Endodermal cell (in vitro differentiated cells): Measurements from ENCODE around the gene RPL22. TPM values are rescaled to one million over a fixed set of nuclear protein-coding genes. Genes with fewer than 3 reads are reported as not detected.

Experiments
- DNase-seq: peaks from one replicate; pipeline ENCODE4 v3.0.0-alpha.2; 2017
- H3K27ac ChIP-seq: 2 replicates; pipeline ENCODE4 v1.5.1; 2013; ENCODE audit warnings: mild to moderate bottlenecking, low read depth, low read length, moderate library complexity
- H3K27me3 ChIP-seq: 2 replicates; pipeline ENCODE4 v1.6.1; 2013; ENCODE audit warnings: mild to moderate bottlenecking, low read length, moderate library complexity; ENCODE audit not compliant: insufficient read depth, control insufficient read depth, poor library complexity, severe bottlenecking
- H3K36me3 ChIP-seq: 2 replicates; pipeline ENCODE4 v1.7.0; 2013; ENCODE audit warnings: mild to moderate bottlenecking, low read length, moderate library complexity; ENCODE audit not compliant: control insufficient read depth, insufficient read depth
- H3K4me1 ChIP-seq: one replicate; pipeline ENCODE4 v1.7.0; 2013; ENCODE audit warnings: low read length; ENCODE audit not compliant: control insufficient read depth, insufficient read depth
- H3K4me3 ChIP-seq: 2 replicates; pipeline ENCODE4 v1.5.1; 2013; ENCODE audit warnings: mild to moderate bottlenecking, low read length, moderate library complexity
- H3K9ac ChIP-seq: 2 replicates; pipeline ENCODE4 v1.6.1; 2013; ENCODE audit warnings: mild to moderate bottlenecking, low read length, moderate library complexity; ENCODE audit not compliant: poor library complexity, severe bottlenecking; ENCODE audit errors: extremely low read depth
- H3K9me3 ChIP-seq: 2 replicates; pipeline ENCODE4 v1.6.1; 2013; ENCODE audit warnings: mild to moderate bottlenecking, low read length, moderate library complexity; ENCODE audit not compliant: control insufficient read depth
- H3K27ac Mint-ChIP-seq: 2 replicates; pipeline ENCODE4 v1.8.0; 2020; ENCODE audit warnings: mixed read lengths
- H3K27me3 Mint-ChIP-seq: 2 replicates; pipeline ENCODE4 v1.8.0; 2021; ENCODE audit warnings: mild to moderate bottlenecking, mixed read lengths; ENCODE audit not compliant: insufficient read depth
- H3K36me3 Mint-ChIP-seq: 2 replicates; pipeline ENCODE4 v1.8.0; 2020; ENCODE audit warnings: low read depth, mixed read lengths
- H3K4me1 Mint-ChIP-seq: 2 replicates; pipeline ENCODE4 v1.8.0; 2020; ENCODE audit warnings: mixed read lengths
- H3K4me3 Mint-ChIP-seq: 2 replicates; pipeline ENCODE4 v1.8.0; 2020; ENCODE audit warnings: mild to moderate bottlenecking, moderate library complexity, mixed read lengths
- H3K9me3 Mint-ChIP-seq: 2 replicates; pipeline ENCODE4 v1.8.0; 2020; ENCODE audit warnings: mild to moderate bottlenecking, mixed read lengths
- CTCF ChIP-seq: fragments of 200-600 bp; sonication (generic); conservative IDR thresholded peaks from 2 replicates; pipeline ENCODE4 v1.5.0; 2021; ENCODE audit warnings: antibody characterized with exemption, mild to moderate bottlenecking
- WGBS, 2 experiments: methylation state at CpG; one replicate each; pipeline versions ENCODE4 v1.1.5 to v1.1.7; 2013; ENCODE audit warnings: missing lambda C conversion rate in 2 of 2, mixed read lengths in 1 of 2; ENCODE audit not compliant: insufficient coverage in 1 of 2, insufficient read length in 1 of 2; 5-methylcytosine and 5-hydroxymethylcytosine counted together
- total RNA-seq, 2 donors: library from RNA; stranded (reverse); fragmentation: NEBNext Ultra II Directional in 1 of 2; extraction: Animal tissue kit (Norgen Biotek cat#: 25700) in 1 of 2; gene quantifications; 2 replicates in 1 of 2; 3 replicates in 1 of 2; pipeline ENCODE4 v1.2.1, GENCODE V29; 2021

Gene RPL22
- total RNA-seq, 2 donors from 2014 or later: 409 to 481 TPM

- H3K9me3 ChIP-seq: no peaks in the 10 kb centered on the region
- H3K4me1 Mint-ChIP-seq: no peaks in the 10 kb centered on the region
- no peak overlapping the region for H3K27ac Mint-ChIP-seq
- H3K27me3 Mint-ChIP-seq: peaks cover 39% of the 10 kb centered on the region
- H3K4me1 ChIP-seq: no peaks in the 10 kb centered on the region
- TF ChIP-seq CTCF: no peak
- H3K4me3 Mint-ChIP-seq: no peak overlapping the region
- H3K4me3 ChIP-seq: no peak overlapping the region
- no peaks in the 10 kb centered on the region for H3K9me3 Mint-ChIP-seq
- 93 to 96% methylated on average over 5 to 28 of the region's 29 CpGs for WGBS, 2 experiments
- H3K9ac ChIP-seq: no peak overlapping the region
- DNase-seq: no peak
- peaks cover 35% of the 10 kb centered on the region for H3K27me3 ChIP-seq
- H3K36me3 ChIP-seq: no peaks in the 10 kb centered on the region
- no peaks in the 10 kb centered on the region for H3K36me3 Mint-ChIP-seq
- no peak overlapping the region for H3K27ac ChIP-seq
Measured at GRCh38 chr1:6210591-6211355, 11.4 kb upstream of the RPL22 start.

- H3K36me3 ChIP-seq: no peaks in the 10 kb centered on the region
Measured at GRCh38 chr1:6209661-6210580, 10.5 kb upstream of the RPL22 start.

More at GRCh38 chr1:6209661-6210580, 10.5 kb upstream of the RPL22 start:
- Histone ChIP-seq H3K9ac (no peak overlapping the region), H3K4me1 (no peaks in the 10 kb centered on the region), H3K27ac (no peak overlapping the region), H3K27me3 (peaks cover 40% of the 10 kb centered on the region), H3K9me3 (no peaks in the 10 kb centered on the region), H3K4me3 (peak overlapping the region; percentile 40)
- Mint-ChIP-seq H3K27me3 (peaks cover 41% of the 10 kb centered on the region), H3K4me1 (no peaks in the 10 kb centered on the region), H3K9me3 (no peaks in the 10 kb centered on the region), H3K36me3 (no peaks in the 10 kb centered on the region), H3K4me3 (peak overlapping the region; percentile 41), H3K27ac (no peak overlapping the region)
- WGBS, 2 experiments: 82 to 87% methylated on average over 5 to 17 of the region's 17 CpGs
- DNase-seq: peak; percentile 83
- peak; percentile 44 for TF ChIP-seq CTCF
